SK-N-DZ (cell line): ENCODE data around the gene LDLRAD4.
A peak's percentile ranks its signal among the peaks of the same experiment; 100 is the strongest.
"Not testable (repeated sequence)": the region's sequence is repeated elsewhere in the genome, so short reads cannot be mapped to it uniquely, and the experiment has no call there.

ENCODE experiments used
- DNase-seq: peaks from one replicate; pipeline ENCODE4 v3.0.0-alpha.2; 2015; ENCODE audit warnings: low spot score

LDLRAD4 gene

GRCh38 chr18:13460946-13461345, 242.4 kb downstream of the LDLRAD4 start:
- no peak for DNase-seq

GRCh38 chr18:13461469-13461868, 242.9 kb downstream of the LDLRAD4 start:
- DNase-seq: no peak

- no peak for DNase-seq
Observed at GRCh38 chr18:13461936-13462335, 243.4 kb downstream of the LDLRAD4 start.

- DNase-seq: no peak
Observed at GRCh38 chr18:13462686-13463085, 244.1 kb downstream of the LDLRAD4 start.

- DNase-seq: no peak
Observed at GRCh38 chr18:13463526-13464210, 245.1 kb downstream of the LDLRAD4 start.

- DNase-seq: no peak
Observed at GRCh38 chr18:13464432-13465123, 246.0 kb downstream of the LDLRAD4 start.

- no peak for DNase-seq
Observed at GRCh38 chr18:13465124-13465446, 246.5 kb downstream of the LDLRAD4 start.

GRCh38 chr18:13465476-13465875, 246.9 kb downstream of the LDLRAD4 start:
- no peak for DNase-seq

- DNase-seq: no peak
Observed at GRCh38 chr18:13470516-13471197, 252.1 kb downstream of the LDLRAD4 start.

- DNase-seq: no peak
Observed at GRCh38 chr18:13471198-13471845, 252.8 kb downstream of the LDLRAD4 start.

- DNase-seq: peak; percentile 21
Observed at GRCh38 chr18:13471971-13472628, 253.5 kb downstream of the LDLRAD4 start.

GRCh38 chr18:13473751-13474150, 255.2 kb downstream of the LDLRAD4 start:
- DNase-seq: no peak

- no peak for DNase-seq
Observed at GRCh38 chr18:13474336-13474735, 255.8 kb downstream of the LDLRAD4 start.

- DNase-seq: no peak
Observed at GRCh38 chr18:13474907-13475545, 256.5 kb downstream of the LDLRAD4 start.

- DNase-seq: not testable (repeated sequence)
Observed at GRCh38 chr18:13476312-13476711, 257.8 kb downstream of the LDLRAD4 start.

- DNase-seq: no peak
Observed at GRCh38 chr18:13477147-13477683, 258.7 kb downstream of the LDLRAD4 start.

- DNase-seq: no peak
Observed at GRCh38 chr18:13480571-13481255, 262.2 kb downstream of the LDLRAD4 start.

GRCh38 chr18:13481331-13481730, 262.8 kb downstream of the LDLRAD4 start:
- no peak for DNase-seq

GRCh38 chr18:13481820-13482617, 263.5 kb downstream of the LDLRAD4 start:
- no peak for DNase-seq

- DNase-seq: no peak
Observed at GRCh38 chr18:13482618-13482945, 264.0 kb downstream of the LDLRAD4 start.
